GM19023 (cell line): ENCODE results near the gene TMEM168.
"Not testable (repeated sequence)": the region's sequence is repeated elsewhere in the genome, so short reads cannot be mapped to it uniquely, and the experiment has no call there.

Source experiments
- ATAC-seq: cut with Tn5 transposase; IDR thresholded peaks from one replicate; pipeline ENCODE4 v1.9.1; 2021; ENCODE audit warnings: mild to moderate bottlenecking, moderate library complexity; ENCODE audit not compliant: unreplicated experiment

TMEM168 gene

GRCh38 chr7:112789817-112790585, at the start of gene TMEM168:
Gene TMEM168 (minus strand): TSS chr7:112790393. CDS start chr7:112784825, 5,568 bp downstream.
- peak; percentile 85 for ATAC-seq

- not testable (repeated sequence) for ATAC-seq
Observed at GRCh38 chr7:112835928-112836327, 45.7 kb upstream of the TMEM168 start.

GRCh38 chr7:112833082-112833481, 42.9 kb upstream of the TMEM168 start:
- ATAC-seq: no peak

GRCh38 chr7:112830769-112831168, 40.6 kb upstream of the TMEM168 start:
- no peak for ATAC-seq

GRCh38 chr7:112828696-112829095, 38.5 kb upstream of the TMEM168 start:
- no peak for ATAC-seq

- ATAC-seq: no peak
Observed at GRCh38 chr7:112821345-112821744, 31.2 kb upstream of the TMEM168 start.

- no peak for ATAC-seq
Observed at GRCh38 chr7:112819536-112819935, 29.3 kb upstream of the TMEM168 start.

- no peak for ATAC-seq
Observed at GRCh38 chr7:112806156-112806555, 16.0 kb upstream of the TMEM168 start.

- ATAC-seq: no peak
Observed at GRCh38 chr7:112802406-112802805, 12.2 kb upstream of the TMEM168 start.

GRCh38 chr7:112800486-112800885, 10.3 kb upstream of the TMEM168 start:
- ATAC-seq: no peak

- ATAC-seq: no peak
Observed at GRCh38 chr7:112799448-112800120, 9.4 kb upstream of the TMEM168 start.

- no peak for ATAC-seq
Observed at GRCh38 chr7:112798274-112799159, 8.3 kb upstream of the TMEM168 start.

- not testable (repeated sequence) for ATAC-seq
Observed at GRCh38 chr7:112796552-112796951, 6.4 kb upstream of the TMEM168 start.

- no peak for ATAC-seq
Observed at GRCh38 chr7:112792441-112792840, 2.2 kb upstream of the TMEM168 start.

- ATAC-seq: no peak
Observed at GRCh38 chr7:112791465-112792168, 1.4 kb upstream of the TMEM168 start.

GRCh38 chr7:112790586-112791003, 402 bp upstream of the TMEM168 start:
- peak; percentile 56 for ATAC-seq

GRCh38 chr7:112789453-112789816, 758 bp downstream of the TMEM168 start:
- ATAC-seq: peak; percentile 1

GRCh38 chr7:112788778-112789343, 1.3 kb downstream of the TMEM168 start:
- no peak for ATAC-seq

GRCh38 chr7:112784603-112785002, 5.6 kb downstream of the TMEM168 start:
- no peak for ATAC-seq

- ATAC-seq: peak; percentile 98
Observed at GRCh38 chr7:112782498-112782897, 7.7 kb downstream of the TMEM168 start.
